ENCODE results near the gene NCKIPSD.

DNA sequence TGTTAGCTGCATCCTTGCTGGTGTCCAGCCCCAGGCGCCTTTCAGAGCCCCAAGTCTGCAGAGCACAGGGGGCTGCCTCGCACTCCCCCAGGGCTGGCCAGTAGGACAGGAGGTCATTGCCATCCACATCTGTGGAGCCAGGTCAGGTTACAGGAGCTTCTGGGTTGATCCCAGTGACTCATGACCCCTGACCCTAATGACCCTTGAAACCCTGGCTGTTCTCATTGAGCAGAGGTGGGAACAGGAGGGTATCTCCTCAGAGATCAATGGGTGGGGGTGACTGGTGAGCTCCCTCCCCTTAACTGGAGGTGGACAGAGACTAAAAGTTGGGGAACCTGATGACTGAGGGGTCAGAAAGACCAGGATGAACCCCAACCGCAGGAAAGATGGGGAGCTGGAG lies 44.3 kb downstream of the NCKIPSD start:
- no peak for TF ChIP-seq POLR2A (IDR thresholded peaks at IDR 0.05; ENCODE audit: low read length)
- no peak for TF ChIP-seq GATA1 (IDR thresholded peaks at IDR 0.05; ENCODE audit: low read depth, low read length)

Measured in erythroblast (primary cell).